ENCODE results near the gene TIPARP. TPM values are rescaled to one million over a fixed set of nuclear protein-coding genes. Genes with fewer than 3 reads are reported as not detected.

Gene TIPARP
- total and polyA plus RNA-seq, 2 of the 13 experiments (the other 11 are each of a cell fraction or from before 2014, with no cell fraction given): 7.3 to 19.7 TPM

GRCh38 chr3:156728267-156728985, 54.0 kb downstream of the TIPARP start (continued):
- TF ChIP-seq, protein P1, sequence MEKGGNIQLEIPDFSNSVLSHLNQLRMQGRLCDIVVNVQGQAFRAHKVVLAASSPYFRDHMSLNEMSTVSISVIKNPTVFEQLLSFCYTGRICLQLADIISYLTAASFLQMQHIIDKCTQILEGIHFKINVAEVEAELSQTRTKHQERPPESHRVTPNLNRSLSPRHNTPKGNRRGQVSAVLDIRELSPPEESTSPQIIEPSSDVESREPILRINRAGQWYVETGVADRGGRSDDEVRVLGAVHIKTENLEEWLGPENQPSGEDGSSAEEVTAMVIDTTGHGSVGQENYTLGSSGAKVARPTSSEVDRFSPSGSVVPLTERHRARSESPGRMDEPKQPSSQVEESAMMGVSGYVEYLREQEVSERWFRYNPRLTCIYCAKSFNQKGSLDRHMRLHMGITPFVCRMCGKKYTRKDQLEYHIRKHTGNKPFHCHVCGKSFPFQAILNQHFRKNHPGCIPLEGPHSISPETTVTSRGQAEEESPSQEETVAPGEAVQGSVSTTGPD (CRISPR knock-in tag; IDR thresholded peaks at IDR 0.05): no peak
- TF ChIP-seq PAWR (CRISPR knock-in tag; IDR thresholded peaks at IDR 0.05; ENCODE audit: borderline replicate concordance) (no peak), ZNF510 (CRISPR knock-in tag; IDR thresholded peaks at IDR 0.05; ENCODE audit: low read depth) (no peak), TGIF2 (CRISPR knock-in tag; IDR thresholded peaks at IDR 0.05) (no peak), ZNF3 (CRISPR knock-in tag; IDR thresholded peaks at IDR 0.05) (no peak), E2F1 (CRISPR knock-in tag; IDR thresholded peaks at IDR 0.05) (no peak), CHD2 (IDR thresholded peaks at IDR 0.05; ENCODE audit: low read depth, low read length) (no peak), KDM5A (IDR thresholded peaks at IDR 0.05; ENCODE audit: borderline replicate concordance, low read length) (no peak), TBX3 (IDR thresholded peaks at IDR 0.05; ENCODE audit: borderline replicate concordance) (peak; percentile 60; the same call in 1 of the 2 replicates), ZBTB21 (CRISPR knock-in tag; IDR thresholded peaks at IDR 0.05) (0 out of 2 replicates have a peak, but pooled peaks have one; percentile 21), U2AF1 (optimal IDR thresholded peaks at IDR 0.05; ENCODE audit: low read depth, low read length) (no peak), SRF (IDR thresholded peaks at IDR 0.05; ENCODE audit: low read depth, low read length) (no peak), ARID2 (CRISPR knock-in tag; IDR thresholded peaks at IDR 0.05; ENCODE audit: borderline replicate concordance) (no peak), AKAP8 (CRISPR knock-in tag; IDR thresholded peaks at IDR 0.05) (no peak), CREB1 (IDR thresholded peaks at IDR 0.05) (0 out of 2 replicates have a peak, but pooled peaks have one; percentile 20), CREB1 (CRISPR knock-in tag; IDR thresholded peaks at IDR 0.05) (0 out of 2 replicates have a peak, but pooled peaks have one; percentile 58), ZNF614 (CRISPR knock-in tag; IDR thresholded peaks at IDR 0.05; ENCODE audit: borderline replicate concordance) (peak; percentile 90), HNRNPK (IDR thresholded peaks at IDR 0.05; ENCODE audit: low read depth, low read length, poor library complexity, severe bottlenecking) (no peak), ZNF790 (CRISPR knock-in tag; IDR thresholded peaks at IDR 0.05; ENCODE audit: borderline replicate concordance) (no peak), HDAC2 (CRISPR knock-in tag; IDR thresholded peaks at IDR 0.05) (peak; percentile 82), CBX1 (IDR thresholded peaks at IDR 0.05; ENCODE audit: low read depth) (no peak), KDM5B (CRISPR knock-in tag; IDR thresholded peaks at IDR 0.05; ENCODE audit: borderline replicate concordance) (no peak), GATA4 (IDR thresholded peaks at IDR 0.05; ENCODE audit: borderline replicate concordance, low read depth) (no peak), KLF9 (CRISPR knock-in tag; IDR thresholded peaks at IDR 0.05; ENCODE audit: low read depth) (0 out of 2 replicates have a peak, but pooled peaks have one; percentile 20), ZNF563 (CRISPR knock-in tag; IDR thresholded peaks at IDR 0.05) (no peak), IKZF1 (IDR thresholded peaks at IDR 0.05) (no peak), ZNF326 (CRISPR knock-in tag; IDR thresholded peaks at IDR 0.05; ENCODE audit: borderline replicate concordance) (no peak), ZNF709 (CRISPR knock-in tag; IDR thresholded peaks at IDR 0.05) (0 out of 2 replicates have a peak, but pooled peaks have one; percentile 24)
- TF ChIP-seq, protein P2, sequence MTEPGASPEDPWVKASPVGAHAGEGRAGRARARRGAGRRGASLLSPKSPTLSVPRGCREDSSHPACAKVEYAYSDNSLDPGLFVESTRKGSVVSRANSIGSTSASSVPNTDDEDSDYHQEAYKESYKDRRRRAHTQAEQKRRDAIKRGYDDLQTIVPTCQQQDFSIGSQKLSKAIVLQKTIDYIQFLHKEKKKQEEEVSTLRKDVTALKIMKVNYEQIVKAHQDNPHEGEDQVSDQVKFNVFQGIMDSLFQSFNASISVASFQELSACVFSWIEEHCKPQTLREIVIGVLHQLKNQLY (CRISPR knock-in tag; IDR thresholded peaks at IDR 0.05): no peak
- TF ChIP-seq, protein P3, sequence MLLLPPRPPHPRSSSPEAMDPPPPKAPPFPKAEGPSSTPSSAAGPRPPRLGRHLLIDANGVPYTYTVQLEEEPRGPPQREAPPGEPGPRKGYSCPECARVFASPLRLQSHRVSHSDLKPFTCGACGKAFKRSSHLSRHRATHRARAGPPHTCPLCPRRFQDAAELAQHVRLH (CRISPR knock-in tag; IDR thresholded peaks at IDR 0.05; ENCODE audit: borderline replicate concordance, low read depth): peak; percentile 74; the same call in 1 of the 2 replicates
